ENCODE data around the gene RILPL1.
"Not testable (repeated sequence)": the region's sequence is repeated elsewhere in the genome, so short reads cannot be mapped to it uniquely, and the experiment has no call there.

The RILPL1 gene

GRCh38 chr12:123492339-123493039 is 41.0 kb downstream of the RILPL1 start:
- not testable (repeated sequence) for DNase-seq

DNA sequence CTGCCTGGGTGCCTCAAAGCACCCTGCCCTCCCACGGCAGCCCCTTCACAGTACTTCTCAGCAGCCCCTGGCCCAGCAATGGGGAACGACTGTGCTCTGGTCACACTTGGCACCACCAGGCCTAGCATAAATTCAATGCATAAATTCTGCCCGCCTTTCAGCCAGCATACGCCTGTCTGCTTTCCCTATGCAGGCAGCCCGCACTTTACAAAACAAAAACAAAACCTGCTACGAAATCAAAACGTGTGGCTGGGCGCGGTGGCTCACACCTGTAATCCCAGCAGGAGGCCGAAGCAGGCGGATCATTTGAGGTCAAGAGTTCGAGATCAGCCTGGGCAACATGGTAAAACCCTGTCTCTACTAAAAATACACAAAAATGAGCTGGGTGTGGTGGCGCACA is 42.0 kb downstream of the RILPL1 start:
- no peak for DNase-seq

DNA sequence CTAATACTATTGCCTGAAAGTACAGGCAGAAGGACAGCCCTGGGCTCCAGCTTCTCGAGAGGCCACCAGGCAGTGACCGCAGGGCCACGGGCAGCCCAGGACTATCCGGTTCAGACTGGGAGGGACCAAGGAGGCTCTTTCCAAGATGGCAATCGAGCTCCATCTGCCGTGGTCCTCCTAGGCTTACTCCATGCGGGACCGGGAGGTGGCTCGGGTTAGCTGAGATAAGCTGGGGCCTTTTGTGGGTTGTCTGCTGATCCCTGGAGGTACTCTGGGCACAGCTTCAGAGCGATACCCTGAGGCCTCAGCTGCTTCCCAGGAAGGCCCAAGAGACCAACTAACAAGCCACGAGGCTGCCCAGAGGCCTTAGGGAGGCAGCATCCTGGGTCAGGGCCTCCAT is 42.5 kb downstream of the RILPL1 start:
- no peak for DNase-seq

DNA sequence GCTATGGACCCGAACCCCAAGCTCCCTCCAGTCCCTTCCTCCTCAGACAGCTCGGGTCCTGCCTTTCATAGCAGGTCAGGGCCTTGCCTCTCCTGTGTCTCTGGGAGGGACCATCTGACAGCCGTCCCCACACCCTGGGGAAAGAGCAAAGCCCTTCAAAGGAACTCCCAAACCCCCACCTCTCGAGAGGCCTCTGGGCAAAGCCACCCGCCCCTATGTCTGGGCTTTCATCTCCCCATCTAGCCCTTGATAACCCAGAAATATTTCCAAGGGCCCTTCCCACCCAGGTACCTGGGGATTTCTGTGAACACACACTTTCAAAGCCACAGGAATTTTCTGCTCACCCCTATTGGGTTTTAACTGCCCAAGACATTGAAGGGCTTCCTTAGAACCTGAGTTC is 43.4 kb downstream of the RILPL1 start:
- DNase-seq: no peak

DNA sequence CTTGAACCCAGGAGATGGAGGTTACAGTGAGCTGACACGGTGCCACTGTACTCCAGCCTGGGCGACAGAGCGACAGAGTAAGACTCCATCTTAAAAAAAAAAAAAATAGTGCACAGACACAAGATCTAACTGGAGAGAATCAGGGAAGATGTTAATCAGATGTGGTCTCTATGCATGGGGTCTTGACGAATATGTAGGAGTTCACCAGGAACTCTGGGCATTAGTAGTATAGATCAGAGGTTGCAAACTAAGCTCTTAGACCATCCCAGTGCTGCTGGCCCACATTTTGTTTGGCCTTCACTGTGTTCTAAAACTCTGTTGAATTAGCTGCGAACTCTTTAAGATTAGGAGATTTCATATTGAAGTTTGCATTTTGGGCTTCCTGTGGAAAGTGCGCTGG is 43.9 kb downstream of the RILPL1 start:
- no peak for DNase-seq

- no peak for DNase-seq
These were observed 44.8 kb downstream of the RILPL1 start for GRCh38 chr12:123488539-123489230.

GRCh38 chr12:123487428-123487827 is 46.1 kb downstream of the RILPL1 start:
- no peak for DNase-seq

- DNase-seq: no peak
These were observed 47.8 kb downstream of the RILPL1 start for GRCh38 chr12:123485756-123486155.

DNA sequence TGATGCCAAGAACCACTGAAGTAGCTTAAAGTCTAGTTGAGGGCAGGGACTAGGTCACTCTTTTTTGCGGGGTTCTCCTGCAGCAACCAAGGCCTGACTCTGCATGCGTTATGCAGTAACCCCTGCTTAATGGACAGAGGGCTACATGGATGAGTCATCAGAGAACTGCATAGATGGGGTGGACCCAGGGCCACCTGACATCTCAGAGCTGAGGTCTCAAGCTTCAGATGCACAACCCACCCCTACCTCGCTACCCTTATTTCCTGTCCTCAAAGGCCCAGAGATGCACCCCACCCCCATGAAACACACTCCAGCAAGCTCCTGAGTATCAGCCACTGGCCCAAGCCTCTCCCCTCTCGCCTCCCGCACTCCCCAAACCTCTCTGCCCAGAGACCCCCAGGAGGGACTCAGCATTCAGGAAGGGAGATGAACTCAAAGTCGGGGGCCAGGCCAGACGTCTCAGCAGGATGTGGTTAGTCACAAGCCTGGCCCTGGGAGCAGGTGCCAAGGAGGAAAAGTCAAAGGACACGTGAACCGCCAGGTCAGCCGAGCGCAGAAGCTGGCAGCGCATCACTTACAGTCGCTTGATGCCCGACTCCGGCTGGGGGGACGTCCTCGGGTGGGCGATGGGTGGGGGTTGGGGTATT is 49.8 kb downstream of the RILPL1 start:
- peak; percentile 60 for DNase-seq

GRCh38 chr12:123482876-123483275 is 50.6 kb downstream of the RILPL1 start:
- no peak for DNase-seq

GRCh38 chr12:123481251-123481650 is 52.3 kb downstream of the RILPL1 start:
- DNase-seq: not testable (repeated sequence)

- DNase-seq: no peak
These were observed 53.9 kb downstream of the RILPL1 start for GRCh38 chr12:123479442-123480180.

DNA sequence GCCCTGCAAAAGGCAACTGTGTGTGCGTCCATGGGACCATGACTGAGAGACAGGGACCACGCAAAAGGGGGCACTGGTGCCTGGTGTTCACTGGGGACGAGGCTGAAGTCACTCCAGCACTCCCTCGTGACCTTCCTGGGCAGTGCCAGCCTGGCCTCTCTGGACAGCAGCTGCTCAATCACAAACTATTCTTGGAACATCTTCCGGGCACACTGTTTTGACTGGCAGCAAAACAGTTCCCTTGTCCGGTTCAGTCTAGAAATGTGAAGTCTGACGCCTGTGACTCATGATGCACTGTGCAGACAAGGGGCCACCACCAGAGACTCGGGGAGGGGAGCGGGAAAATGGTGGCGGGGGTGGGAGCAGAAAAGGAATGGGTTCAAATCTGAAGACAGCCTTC is 54.8 kb downstream of the RILPL1 start:
- no peak for DNase-seq

DNA sequence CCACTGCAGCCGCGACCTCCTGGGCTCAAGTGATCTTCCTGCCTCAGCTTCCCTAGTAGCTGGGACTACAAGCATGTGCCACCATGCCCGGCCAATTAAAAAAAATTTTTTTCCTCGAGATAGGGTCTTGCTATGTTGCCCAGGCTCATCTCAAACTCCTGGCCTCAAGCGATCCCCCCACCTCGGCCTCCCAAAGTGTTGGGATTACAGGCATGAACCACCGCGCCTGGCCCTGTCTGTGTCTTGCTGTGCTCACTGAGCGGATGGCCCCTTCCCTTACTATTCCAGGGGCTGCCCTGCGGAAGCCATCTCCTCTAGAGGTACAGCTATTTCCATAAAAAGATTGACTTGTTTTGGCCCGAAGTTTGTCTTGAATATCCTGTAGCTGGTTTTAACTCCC is 55.5 kb downstream of the RILPL1 start:
- no peak for DNase-seq

- no peak for DNase-seq
These were observed 58.2 kb downstream of the RILPL1 start for GRCh38 chr12:123475246-123475703.

- DNase-seq: no peak
These were observed 58.9 kb downstream of the RILPL1 start for GRCh38 chr12:123474485-123475245.

DNA sequence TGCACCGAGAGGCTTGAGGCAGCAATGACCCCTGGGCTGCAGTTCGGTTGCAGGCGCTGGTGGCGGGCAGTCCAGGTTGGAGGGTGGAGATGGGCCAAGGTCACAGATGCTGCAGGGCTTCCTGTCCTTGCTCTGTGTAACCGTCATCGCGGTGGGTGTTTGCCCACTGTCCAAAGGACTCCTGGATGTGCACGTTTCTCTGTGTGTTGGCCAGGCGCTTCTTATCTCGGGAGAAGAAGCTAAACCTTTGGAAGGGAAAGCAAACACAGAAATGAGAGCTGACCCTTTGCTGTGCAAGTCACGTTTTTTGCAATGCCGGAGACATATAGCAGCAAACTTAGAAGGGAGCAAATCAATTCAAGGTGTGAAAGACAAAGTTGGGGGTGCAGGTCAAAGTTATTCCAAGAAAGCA is 61.1 kb downstream of the RILPL1 start:
- no peak for DNase-seq

DNA sequence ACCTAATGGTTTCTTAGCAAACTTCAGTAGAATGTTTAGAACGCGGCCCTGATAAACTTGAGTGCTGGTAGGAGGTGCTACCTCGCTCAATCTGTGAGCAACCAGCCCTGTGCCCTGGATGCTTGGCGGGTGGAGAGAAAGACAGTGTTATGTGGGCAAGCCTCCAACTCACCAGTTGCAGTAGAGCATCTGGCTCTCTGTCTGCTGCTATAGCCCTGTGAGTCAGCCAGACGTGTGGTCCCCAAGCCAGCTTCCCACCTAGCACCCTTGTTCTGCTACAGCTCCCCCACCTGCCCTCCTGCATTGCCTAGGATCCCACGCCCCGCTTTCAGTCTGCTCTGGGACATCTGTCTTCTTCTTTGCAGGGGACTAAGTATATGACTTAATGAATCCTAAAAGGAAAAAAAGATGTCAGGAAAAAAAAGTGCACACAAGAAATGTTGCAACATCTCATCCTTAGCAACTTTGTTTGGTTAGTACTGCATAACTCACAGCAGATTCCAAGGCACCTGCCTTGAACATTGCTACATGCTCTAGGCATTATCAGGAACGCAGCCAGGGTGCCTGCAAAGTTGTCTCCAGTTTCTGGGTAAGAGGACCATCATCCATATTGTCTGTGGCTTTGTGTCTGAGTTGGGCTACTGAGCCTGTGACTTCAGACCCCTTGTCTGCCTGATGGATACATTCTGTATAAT is 62.0 kb downstream of the RILPL1 start:
- DNase-seq: no peak

DNA sequence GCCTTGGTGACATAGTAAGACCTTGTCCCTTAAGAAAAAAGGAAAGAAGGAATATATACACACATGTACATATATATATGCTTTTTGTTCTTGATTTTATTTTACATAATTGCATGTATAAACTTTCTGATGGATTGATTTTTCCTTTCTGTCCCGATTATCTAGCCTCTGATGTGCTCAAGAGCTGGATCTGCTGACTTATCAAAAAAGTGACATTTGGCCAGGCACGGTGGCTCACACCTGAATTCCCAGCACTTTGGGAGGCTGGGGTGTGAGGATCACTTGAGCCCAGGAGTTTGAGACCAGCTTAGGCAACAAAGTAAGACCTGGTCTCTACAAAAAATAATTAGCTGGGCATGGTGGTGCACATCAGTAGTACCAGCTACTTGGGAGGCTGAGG is 63.5 kb downstream of the RILPL1 start:
- no peak for DNase-seq

GRCh38 chr12:123468786-123469185 is 64.7 kb downstream of the RILPL1 start:
- DNase-seq: no peak

DNA sequence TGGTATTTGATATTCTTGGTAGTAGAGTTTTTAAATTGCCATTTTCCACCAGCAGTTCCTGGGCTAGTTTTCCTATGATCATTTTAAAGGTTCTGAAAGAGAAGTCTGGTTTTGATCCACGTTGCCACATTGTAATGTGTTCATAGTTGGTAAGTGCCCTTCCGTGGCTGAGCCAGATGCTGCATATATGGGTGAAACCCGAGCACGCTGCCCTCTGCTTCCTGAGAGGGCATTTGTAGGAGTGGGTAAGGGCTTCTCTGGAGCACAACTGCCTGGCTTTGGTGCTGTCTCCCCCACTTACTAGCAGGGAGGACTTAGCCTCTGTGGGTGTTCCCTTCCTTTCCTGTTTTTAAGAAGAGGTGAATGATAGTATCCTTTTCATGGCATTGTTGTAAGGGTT is 68.4 kb downstream of the RILPL1 start:
- no peak for DNase-seq

DNA sequence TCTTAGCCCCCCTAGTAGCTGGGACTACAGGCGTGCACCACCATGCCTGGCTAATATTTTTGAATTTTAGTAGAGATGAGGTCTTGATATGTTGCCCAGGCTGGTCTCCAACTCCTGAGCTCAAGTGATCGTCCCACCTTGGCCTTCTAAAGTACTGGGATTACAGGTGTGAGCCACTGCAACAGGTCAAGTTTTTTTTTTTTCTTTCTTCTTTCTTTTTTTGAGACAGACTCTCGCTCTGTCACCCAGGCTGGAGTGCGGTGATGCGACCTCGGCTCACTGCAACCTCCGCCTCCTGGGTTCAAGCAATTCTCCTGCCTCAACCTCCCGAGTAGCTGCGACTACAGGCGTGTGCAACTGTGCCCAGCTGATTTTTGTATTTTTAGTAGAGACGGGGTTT is 70.3 kb downstream of the RILPL1 start:
- not testable (repeated sequence) for DNase-seq
